Measurements from ENCODE around the gene RNASEL. TPM values are rescaled to one million over a fixed set of nuclear protein-coding genes. Genes with fewer than 3 reads are reported as not detected.

Gene RNASEL
- total RNA-seq, 1 experiment from 2014 or later = 1.2 TPM

DNA sequence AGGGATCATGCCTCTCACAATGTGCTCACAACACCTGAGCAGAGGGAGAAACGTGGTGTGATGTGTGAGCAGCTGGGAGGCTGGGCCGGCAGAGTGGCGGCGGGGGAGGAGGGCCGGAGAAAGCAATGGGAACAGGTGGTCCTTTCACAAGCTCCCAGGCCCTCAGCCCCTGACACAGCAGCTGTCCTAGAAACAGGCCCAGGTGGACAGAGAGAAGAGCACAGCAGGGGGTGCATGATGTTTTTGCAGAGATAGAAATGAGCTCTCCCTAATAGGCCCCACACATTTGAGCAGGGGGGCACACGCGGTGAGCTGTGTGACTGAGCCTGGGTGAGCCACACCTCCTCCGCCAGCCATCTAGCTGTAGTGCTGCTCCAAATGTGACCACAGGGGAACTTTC lies 22.7 kb upstream of the RNASEL start:
- Histone ChIP-seq H3K27me3 (ENCODE audit: control insufficient read depth, insufficient read depth, low read length) (peaks cover 29% of the 10 kb centered on the region), H3K36me3 (replicated peaks; ENCODE audit: control insufficient read depth, insufficient read depth, low read length) (no peaks in the 10 kb centered on the region), H3K4me3 (ENCODE audit: insufficient read depth, low read depth, low read length) (no peak overlapping the region)
- peak; percentile 73 for DNase-seq

DNA sequence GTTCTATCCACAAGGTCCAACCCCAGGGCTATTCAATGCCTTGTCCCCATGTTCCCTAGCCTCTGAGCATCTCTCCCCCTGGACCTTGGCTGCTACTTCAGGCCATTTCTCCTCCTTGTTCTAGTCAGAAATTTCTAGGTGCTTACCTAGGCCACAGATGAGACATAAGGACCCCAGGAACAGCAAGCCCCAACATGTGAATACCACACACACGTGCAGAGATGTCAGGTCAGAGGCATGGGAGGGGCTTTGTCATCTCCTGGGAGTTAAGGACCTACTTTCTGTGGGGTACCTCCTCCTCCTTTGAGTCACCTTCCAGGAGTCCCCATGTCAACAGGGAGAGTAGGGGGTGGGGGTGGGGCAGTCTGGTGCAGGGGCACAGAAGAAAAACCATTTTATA lies 22.3 kb upstream of the RNASEL start:
- no peak overlapping the region for H3K4me3 ChIP-seq (ENCODE audit: insufficient read depth, low read depth, low read length)
- H3K27me3 ChIP-seq (ENCODE audit: control insufficient read depth, insufficient read depth, low read length) = peaks cover 29% of the 10 kb centered on the region
- no peaks in the 10 kb centered on the region for H3K36me3 ChIP-seq (replicated peaks; ENCODE audit: control insufficient read depth, insufficient read depth, low read length)
- DNase-seq = no peak

DNA sequence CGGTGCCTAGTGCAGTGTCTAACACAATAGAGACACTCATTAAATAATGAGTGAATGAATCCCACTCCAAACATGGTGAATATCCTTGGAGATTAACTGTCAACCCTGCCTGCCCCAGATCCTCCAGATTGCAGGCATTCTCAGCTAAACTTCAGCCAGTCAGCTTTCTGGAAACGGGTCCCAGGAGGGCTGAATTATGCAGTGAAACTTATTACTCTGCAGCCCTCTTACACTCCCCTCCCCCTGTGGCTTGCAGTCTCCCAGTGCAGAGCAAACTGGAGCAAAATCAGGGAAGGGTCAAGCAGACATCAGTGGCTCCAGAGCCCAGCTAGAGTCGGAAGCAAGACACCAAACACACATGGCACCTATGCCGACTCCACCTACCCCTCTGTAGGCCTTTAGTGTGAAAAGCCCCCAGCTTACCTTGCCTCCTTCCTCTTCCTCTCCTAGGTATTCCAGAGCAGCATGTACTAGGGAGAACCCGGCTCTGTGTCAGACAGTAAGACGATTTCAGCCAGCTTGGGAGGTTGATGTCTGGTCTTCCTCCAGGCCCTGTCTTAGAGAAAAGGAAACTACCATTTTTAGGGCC lies 21.6 kb upstream of the RNASEL start:
- no peaks in the 10 kb centered on the region for H3K36me3 ChIP-seq (replicated peaks; ENCODE audit: control insufficient read depth, insufficient read depth, low read length)
- peaks cover 29% of the 10 kb centered on the region for H3K27me3 ChIP-seq (ENCODE audit: control insufficient read depth, insufficient read depth, low read length)
- no peak overlapping the region for H3K4me3 ChIP-seq (ENCODE audit: insufficient read depth, low read depth, low read length)
- no peak for DNase-seq

DNA sequence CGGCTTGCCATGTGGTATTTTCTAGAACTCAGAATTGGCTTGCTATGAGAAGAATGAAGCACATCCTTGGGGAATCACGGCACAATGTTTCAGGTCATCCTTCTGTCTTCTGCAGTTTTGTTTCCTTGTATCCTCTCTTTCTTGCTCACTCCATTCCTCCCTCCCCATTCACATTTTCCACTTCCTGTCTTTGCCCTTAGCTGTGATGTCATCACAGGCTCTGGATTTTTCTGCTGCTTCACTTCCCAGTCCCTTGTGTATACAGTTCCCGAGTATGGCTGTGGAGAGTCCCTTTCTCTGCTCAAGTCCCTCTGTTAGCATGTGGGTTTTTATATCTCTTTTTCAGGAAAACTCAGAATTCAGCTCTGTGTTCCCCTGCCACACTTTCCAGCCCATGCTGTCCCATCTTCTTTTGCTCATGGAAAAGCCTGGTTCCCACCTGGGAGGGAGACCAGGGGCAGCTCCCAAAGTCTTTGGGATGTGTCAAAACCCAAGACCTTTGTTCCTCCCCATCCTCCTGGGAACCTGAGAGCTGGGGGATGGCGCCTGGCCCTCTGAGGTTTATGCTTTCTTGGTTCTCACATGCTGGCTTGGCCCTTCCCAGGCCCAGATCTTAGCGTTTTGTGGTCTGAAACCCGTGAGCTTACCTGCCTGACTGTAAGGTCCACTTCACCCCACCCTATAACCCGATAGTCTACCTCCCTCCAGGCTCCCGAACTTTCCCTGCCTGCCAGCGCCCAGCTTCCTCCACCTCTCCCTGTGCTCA lies 20.0 kb upstream of the RNASEL start:
- Histone ChIP-seq H3K4me3 (ENCODE audit: insufficient read depth, low read depth, low read length) (no peak overlapping the region), H3K36me3 (replicated peaks; ENCODE audit: control insufficient read depth, insufficient read depth, low read length) (no peaks in the 10 kb centered on the region), H3K27me3 (ENCODE audit: control insufficient read depth, insufficient read depth, low read length) (peaks cover 37% of the 10 kb centered on the region)
- DNase-seq = no peak

- Histone ChIP-seq H3K4me3 (ENCODE audit: insufficient read depth, low read depth, low read length) (no peak overlapping the region), H3K36me3 (replicated peaks; ENCODE audit: control insufficient read depth, insufficient read depth, low read length) (no peaks in the 10 kb centered on the region)
Observed at GRCh38 chr1:182608236-182608635, 19.2 kb upstream of the RNASEL start.

DNA sequence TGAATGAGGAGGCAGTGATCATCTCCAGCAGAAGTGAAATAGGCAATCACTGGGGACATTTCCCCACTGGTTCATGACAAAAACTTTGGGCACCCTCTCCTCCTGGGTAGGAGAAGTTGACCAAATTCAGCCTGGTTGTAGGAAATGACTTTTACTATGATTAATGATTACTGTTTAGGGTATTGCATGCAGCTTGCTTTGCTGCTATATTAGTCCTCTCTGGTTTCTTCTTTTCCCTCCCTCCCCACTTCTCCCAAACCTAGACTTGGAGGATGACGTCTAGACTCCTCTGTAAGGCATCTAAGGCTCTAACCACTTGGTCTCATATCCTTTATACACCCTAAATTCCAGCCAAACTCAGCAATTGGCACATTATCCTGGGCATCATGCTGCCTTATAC lies 18.5 kb upstream of the RNASEL start:
- Histone ChIP-seq H3K36me3 (replicated peaks; ENCODE audit: control insufficient read depth, insufficient read depth, low read length) (peaks cover 2% of the 10 kb centered on the region; the same call in 1 of the 2 replicates), H3K4me3 (ENCODE audit: insufficient read depth, low read depth, low read length) (no peak overlapping the region), H3K27me3 (ENCODE audit: control insufficient read depth, insufficient read depth, low read length) (peaks cover 31% of the 10 kb centered on the region)
- no peak for DNase-seq

More at GRCh38 chr1:182608236-182608635, 19.2 kb upstream of the RNASEL start:
- peaks cover 35% of the 10 kb centered on the region for H3K27me3 ChIP-seq (ENCODE audit: control insufficient read depth, insufficient read depth, low read length)
- no peak for DNase-seq

- DNase-seq = peak; percentile 98
- H3K4me3 ChIP-seq (ENCODE audit: insufficient read depth, low read depth, low read length) = peak within 1 kb of the TSS; percentile 58
- H3K36me3 ChIP-seq (replicated peaks; ENCODE audit: control insufficient read depth, insufficient read depth, low read length) = peaks cover 14% of the 10 kb centered on the region
- H3K27me3 ChIP-seq (ENCODE audit: control insufficient read depth, insufficient read depth, low read length) = peaks cover 17% of the 10 kb centered on the region
Observed at GRCh38 chr1:182604175-182605164, 15.4 kb upstream of the RNASEL start, which contains the start of gene RGS16. TSS of gene RGS16 (minus strand) at chr1:182604389. CDS start at chr1:182604259, 130 bp downstream.

GRCh38 chr1:182603646-182604174 lies 14.7 kb upstream of the RNASEL start:
- Histone ChIP-seq H3K4me3 (ENCODE audit: insufficient read depth, low read depth, low read length) (peak overlapping the region; percentile 58), H3K27me3 (ENCODE audit: control insufficient read depth, insufficient read depth, low read length) (peaks cover 16% of the 10 kb centered on the region), H3K36me3 (replicated peaks; ENCODE audit: control insufficient read depth, insufficient read depth, low read length) (peaks cover 14% of the 10 kb centered on the region)
- no peak for DNase-seq

DNA sequence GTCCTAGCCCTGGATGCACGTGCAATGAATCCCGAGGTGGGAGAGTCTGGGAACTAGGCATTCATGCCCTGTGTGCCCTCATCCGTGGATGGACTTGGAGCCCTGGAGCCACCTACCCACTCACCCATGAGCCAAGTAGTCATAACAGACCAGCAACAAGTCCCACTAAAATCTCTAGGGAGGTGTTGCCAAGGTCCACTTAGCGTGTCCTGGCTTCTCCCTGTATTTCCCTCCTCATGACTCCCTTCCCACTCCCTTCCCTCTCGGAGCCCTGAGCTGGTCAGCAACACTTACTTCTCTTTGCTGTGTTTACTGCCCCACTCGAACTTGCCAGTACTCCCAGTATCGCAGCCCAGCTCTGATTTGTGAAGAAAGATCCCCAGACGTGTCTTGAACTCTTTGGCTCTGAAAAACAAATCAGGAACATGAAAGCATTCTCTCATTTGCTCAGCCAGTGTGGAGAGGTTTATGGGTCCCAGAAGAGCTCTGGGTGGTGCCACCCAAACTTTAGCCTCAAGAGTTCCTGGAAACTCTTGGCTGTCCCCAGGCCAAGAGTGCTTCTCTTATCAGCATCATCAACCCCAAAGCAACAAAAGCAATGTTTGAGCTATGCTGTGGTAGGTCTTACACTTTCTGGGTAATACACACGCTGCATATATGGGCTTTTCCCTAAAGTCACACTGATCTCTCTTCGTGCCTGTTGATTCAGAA lies 14.0 kb upstream of the RNASEL start:
- Histone ChIP-seq H3K27me3 (ENCODE audit: control insufficient read depth, insufficient read depth, low read length) (peaks cover 16% of the 10 kb centered on the region), H3K4me3 (ENCODE audit: insufficient read depth, low read depth, low read length) (peak overlapping the region; percentile 58), H3K36me3 (replicated peaks; ENCODE audit: control insufficient read depth, insufficient read depth, low read length) (peaks cover 14% of the 10 kb centered on the region)
- peak; percentile 11 for DNase-seq

GRCh38 chr1:182601913-182602312 lies 12.9 kb upstream of the RNASEL start:
- no peak overlapping the region for H3K4me3 ChIP-seq (ENCODE audit: insufficient read depth, low read depth, low read length)
- DNase-seq = no peak
- H3K27me3 ChIP-seq (ENCODE audit: control insufficient read depth, insufficient read depth, low read length) = peaks cover 16% of the 10 kb centered on the region
- H3K36me3 ChIP-seq (replicated peaks; ENCODE audit: control insufficient read depth, insufficient read depth, low read length) = peaks cover 14% of the 10 kb centered on the region

DNA sequence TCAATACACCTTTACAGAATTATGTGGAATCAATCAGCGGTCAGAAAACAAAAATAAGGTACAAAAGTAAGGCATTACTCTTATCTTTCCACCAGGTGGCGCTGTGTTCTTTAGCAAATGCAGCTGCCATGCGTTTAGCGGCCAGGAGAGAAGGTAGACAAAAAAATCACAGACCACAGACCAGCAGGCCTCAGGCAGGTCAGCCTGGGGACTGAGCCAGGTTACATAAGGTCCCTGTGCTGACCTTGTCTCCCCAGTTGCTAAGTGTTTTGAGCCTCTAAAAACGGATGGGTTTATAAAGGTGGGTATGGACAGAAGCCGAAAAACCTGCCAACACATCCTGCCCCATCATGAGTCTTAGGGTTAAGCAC lies 12.3 kb upstream of the RNASEL start:
- Histone ChIP-seq H3K27me3 (ENCODE audit: control insufficient read depth, insufficient read depth, low read length) (peaks cover 16% of the 10 kb centered on the region), H3K4me3 (ENCODE audit: insufficient read depth, low read depth, low read length) (no peak overlapping the region), H3K36me3 (replicated peaks; ENCODE audit: control insufficient read depth, insufficient read depth, low read length) (peaks cover 14% of the 10 kb centered on the region)
- peak; percentile 84 for DNase-seq

- Histone ChIP-seq H3K36me3 (replicated peaks; ENCODE audit: control insufficient read depth, insufficient read depth, low read length) (peaks cover 14% of the 10 kb centered on the region), H3K27me3 (ENCODE audit: control insufficient read depth, insufficient read depth, low read length) (peaks cover 16% of the 10 kb centered on the region), H3K4me3 (ENCODE audit: insufficient read depth, low read depth, low read length) (no peak overlapping the region)
- peak; percentile 2 for DNase-seq
Observed at GRCh38 chr1:182600745-182601415, 11.8 kb upstream of the RNASEL start.

GRCh38 chr1:182600036-182600713 lies 11.1 kb upstream of the RNASEL start:
- DNase-seq = peak; percentile 10
- Histone ChIP-seq H3K36me3 (replicated peaks; ENCODE audit: control insufficient read depth, insufficient read depth, low read length) (peaks cover 14% of the 10 kb centered on the region), H3K4me3 (ENCODE audit: insufficient read depth, low read depth, low read length) (no peak overlapping the region)

More at GRCh38 chr1:182600036-182600713, 11.1 kb upstream of the RNASEL start:
- peaks cover 10% of the 10 kb centered on the region for H3K27me3 ChIP-seq (ENCODE audit: control insufficient read depth, insufficient read depth, low read length)

Data from H7 (cell line).